Panc1 (cell line): ENCODE data around the gene PEX10.

Experiments used
- CTCF ChIP-seq: fragments of 450-650 bp; IDR thresholded peaks from 2 replicates; pipeline ENCODE4 v1.5.1; 2017; ENCODE audit warnings: mild to moderate bottlenecking
- POLR2AphosphoS5 ChIP-seq: IDR thresholded peaks from 2 replicates; pipeline ENCODE4 v1.6.1; 2012; ENCODE audit warnings: mild to moderate bottlenecking, low read depth, low read length, moderate library complexity
- REST ChIP-seq, 2 experiments: IDR thresholded peaks; 2 replicates each; pipeline ENCODE4 v1.6.1; 2011 to 2012; ENCODE audit warnings: low read depth in 2 of 2, control low read depth in 1 of 2, low read length in 1 of 2, mild to moderate bottlenecking in 1 of 2, moderate library complexity in 1 of 2; ENCODE audit not compliant: insufficient read depth in 1 of 2
- SIN3A ChIP-seq: IDR thresholded peaks from 2 replicates; pipeline ENCODE4 v1.6.1; 2012; ENCODE audit warnings: low read depth, mild to moderate bottlenecking, low read length, moderate library complexity, borderline replicate concordance; ENCODE audit not compliant: insufficient read depth
- TCF7L2 ChIP-seq: IDR thresholded peaks from 2 replicates; pipeline ENCODE4 v1.6.1; 2011; ENCODE audit warnings: mild to moderate bottlenecking, low read depth, low read length, inconsistent platforms

- TF ChIP-seq CTCF: no peak
- no peak for TF ChIP-seq POLR2AphosphoS5
- TF ChIP-seq REST (IDR thresholded peaks at IDR 0.05; ENCODE audit: insufficient read depth in 1 of 2, low read depth in 2 of 2, low read length in 1 of 2): no peak
- TF ChIP-seq TCF7L2: no peak
- no peak for TF ChIP-seq SIN3A
Measured at GRCh38 chr1:2433196-2433595, 20.8 kb upstream of the PEX10 start.
